HG03439 (cell line): ENCODE results near the gene CAMK2A.

ENCODE experiments used
- ATAC-seq: cut with Tn5 transposase; IDR thresholded peaks from one replicate; pipeline ENCODE4 v1.9.1; 2021; ENCODE audit warnings: mild to moderate bottlenecking, moderate library complexity; ENCODE audit not compliant: unreplicated experiment

The CAMK2A gene

GRCh38 chr5:150300496-150301169 is 11.1 kb upstream of the CAMK2A start:
- ATAC-seq = no peak

- ATAC-seq = no peak
Observed at GRCh38 chr5:150299571-150300327, 10.2 kb upstream of the CAMK2A start.

GRCh38 chr5:150298701-150299451 is 9.3 kb upstream of the CAMK2A start:
- ATAC-seq = no peak

- no peak for ATAC-seq
Observed at GRCh38 chr5:150297934-150298595, 8.5 kb upstream of the CAMK2A start.

- ATAC-seq = no peak
Observed at GRCh38 chr5:150297236-150297890, 7.8 kb upstream of the CAMK2A start.

- ATAC-seq = no peak
Observed at GRCh38 chr5:150296496-150296895, 6.9 kb upstream of the CAMK2A start.

GRCh38 chr5:150295741-150296486 is 6.3 kb upstream of the CAMK2A start:
- ATAC-seq = no peak

- ATAC-seq = no peak
Observed at GRCh38 chr5:150295172-150295634, 5.6 kb upstream of the CAMK2A start.

- ATAC-seq = no peak
Observed at GRCh38 chr5:150294551-150295071, 5.0 kb upstream of the CAMK2A start.

- ATAC-seq = no peak
Observed at GRCh38 chr5:150293091-150293941, 3.7 kb upstream of the CAMK2A start.

GRCh38 chr5:150291388-150292385 is 2.1 kb upstream of the CAMK2A start:
- no peak for ATAC-seq

GRCh38 chr5:150288791-150289190 is 782 bp downstream of the CAMK2A start:
- no peak for ATAC-seq

- no peak for ATAC-seq
Observed at GRCh38 chr5:150288361-150288760, 1.2 kb downstream of the CAMK2A start.

- no peak for ATAC-seq
Observed at GRCh38 chr5:150286820-150287219, 2.8 kb downstream of the CAMK2A start.

- no peak for ATAC-seq
Observed at GRCh38 chr5:150285114-150285513, 4.5 kb downstream of the CAMK2A start.

GRCh38 chr5:150284311-150284710 is 5.3 kb downstream of the CAMK2A start:
- ATAC-seq = no peak

- no peak for ATAC-seq
Observed at GRCh38 chr5:150283904-150284303, 5.7 kb downstream of the CAMK2A start.

- ATAC-seq = no peak
Observed at GRCh38 chr5:150281987-150282386, 7.6 kb downstream of the CAMK2A start.
